Heart right ventricle (tissue), 16 donors: ENCODE data around the gene SOBP. TPM values are rescaled to one million over a fixed set of nuclear protein-coding genes. Genes with fewer than 3 reads are reported as not detected.

Source experiments
- ATAC-seq, 8 donors: fragments of 200-7000 bp; cut with Tn5 transposase; one replicate each; pipeline ENCODE4 v1.9.1; 2020; ENCODE audit warnings: mild to moderate bottlenecking in 8 of 8, moderate library complexity in 8 of 8, moderate number of reproducible peaks in 1 of 8
- DNase-seq, 2 donors: peaks; one replicate each; pipeline ENCODE4 v3.0.0-alpha.2; 2020
- H3K27ac ChIP-seq, 10 donors: fragments of 200-600 bp; sonication (generic) in 2 of 10; one replicate each; pipeline versions ENCODE4 v1.5.0 to v1.8.0; 2020 to 2022; ENCODE audit warnings: mild to moderate bottlenecking in 3 of 10
- H3K27me3 ChIP-seq, 7 donors: fragments of 200-600 bp; one replicate each; pipeline ENCODE4 v1.8.0; 2021 to 2022; ENCODE audit warnings: mild to moderate bottlenecking in 2 of 7
- H3K36me3 ChIP-seq, 9 donors: fragments of 200-600 bp; sonication (generic) in 1 of 9; one replicate each; pipeline versions ENCODE4 v1.5.0 to v1.8.0; 2020 to 2022; ENCODE audit warnings: mild to moderate bottlenecking in 2 of 9
- H3K4me1 ChIP-seq, 9 donors: fragments of 200-600 bp; sonication (generic) in 1 of 9; one replicate each; pipeline versions ENCODE4 v1.5.0 to v1.8.0; 2020 to 2022; ENCODE audit warnings: mild to moderate bottlenecking in 4 of 9
- H3K4me3 ChIP-seq, 10 donors: fragments of 200-600 bp; sonication (generic) in 2 of 10; one replicate each; pipeline versions ENCODE4 v1.5.0 to v1.8.0; 2020 to 2022; ENCODE audit warnings: mild to moderate bottlenecking in 7 of 10, moderate library complexity in 2 of 10
- H3K9me3 ChIP-seq, 11 donors: fragments of 200-600 bp in 10 of 11; sonication (generic) in 2 of 11; one replicate each; pipeline versions ENCODE4 v1.5.0 to v1.8.0; 2013 to 2022; ENCODE audit warnings: mild to moderate bottlenecking in 2 of 11, control low read depth in 1 of 11, moderate library complexity in 1 of 11
- CTCF ChIP-seq, 9 donors: fragments of 200-600 bp; sonication (generic) in 2 of 9; IDR thresholded peaks; one replicate each; pipeline versions ENCODE4 v1.5.0 to v1.8.0; 2021 to 2022; ENCODE audit warnings: antibody characterized with exemption in 9 of 9, mild to moderate bottlenecking in 5 of 9, moderate library complexity in 1 of 9
- WGBS, 2 donors: extraction: QIAGEN DNeasy Blood & Tissue Kit; methylation state at CpG; one replicate each; pipeline ENCODE4 v1.1.7; 2013; ENCODE audit warnings: inconsistent platforms in 1 of 2; 5-methylcytosine and 5-hydroxymethylcytosine counted together
- intact Hi-C, 10 donors: fragments of 100-400 bp; cut with DNase I; formaldehyde crosslinking; loops; one replicate each; pipeline versions ENCODE4 v1.11.1 to v1.14.2; 2022
- polyA plus RNA-seq, 2 donors: library from polyadenylated mRNA; stranded (reverse); fragments of 200-250 nt; gene quantifications; one replicate each; pipeline ENCODE4 v1.2.3, GENCODE V29; 2013
- total RNA-seq, 10 donors: library from RNA; stranded (reverse); fragmentation: NEBNext Ultra II Directional in 3 of 10; extraction: Animal tissue kit (Norgen Biotek cat#: 25700) in 3 of 10; gene quantifications; one replicate each; pipeline versions ENCODE4 v1.2.1 to v1.2.4, GENCODE V29; 2021 to 2023
- donor health status: Arrhythmogenic right ventricular cardiomyopathy.
- donor health status: ischemic (EF 13 %, LVEDD 7.1; RV severe dilation, severe dysfunction).
- donor health status: healthy with polysubstance abuse.
- donor health status: DM: no; HTN: yes; CAD: no.
- donor health status: DM: no; HTN: no; CAD: no.
- donor health status: ischemic (EF 25% LVEDD 6.9; RV normal size, moderate dysfunction).
- donor health status: ischemic (EF 25% LVEDD 5.7; RV mildly dilated, moderate dysfunction).
- donor health status: healthy.
- donor health status: DM: yes; HTN: yes; CAD: no.
- donor health status: Ischemic cardiomyopathy.
- donor health status: ischemic (EF 35%, LVEDD 5.7; RV mildly dilated, moderate dysfunction).
- donor health status: nonischemic (EF 11% LVEDD 7.7; RV severe dilation, severe dysfunction).
- donor health status: DM: yes; HTN: yes; CAD: no.
- donor health status: PGD.
- donor health status: ischemic (EF 29% LVEDD 5.4; RV normal size, mild dysfunction).
- donor health status: nonischemic (EF 23%, LVEDD 6.1; RV moderate dilation, normal function).

The SOBP gene
- total and polyA plus RNA-seq, 12 donors, result 5.2 to 25.3 (median 18.2) TPM

- DNase-seq (no peak), ATAC-seq (no peak)
- Histone ChIP-seq H3K4me1 (peaks cover 10 to 69% (median 51%) of the 10 kb centered on the region in 9 donors), H3K36me3 (no peaks in the 10 kb centered on the region), H3K27me3 (no peaks in the 10 kb centered on the region), H3K9me3 (no peaks in the 10 kb centered on the region), H3K4me3 (no peak overlapping the region), H3K27ac (no peak overlapping the region)
- TF ChIP-seq CTCF (IDR thresholded peaks at IDR 0.05), result no peak
- WGBS, 2 donors, result 84 to 87% methylated on average over 3 of the region's 3 CpGs
- intact Hi-C loops, result loop anchor here in 1 of 10 donors (10.0 kb wide), 1 partner anchor 108 kb away; the partner anchor contains the start of gene SOBP
Observed at GRCh38 chr6:107603006-107603370, 113.1 kb downstream of the SOBP start.

- DNase-seq, result no peak
- no peak for ATAC-seq
Observed at GRCh38 chr6:107604549-107604948, 114.6 kb downstream of the SOBP start.

GRCh38 chr6:107606407-107606806, 116.5 kb downstream of the SOBP start:
- DNase-seq, result no peak
- peak overlapping the region in 5 of 10 donors; percentile 18 to 45 (median 40) for H3K27ac ChIP-seq
- intact Hi-C loops, result loop anchor here in 2 of 10 donors (5.0 to 10.0 kb wide), 2 partner anchors 36 to 112 kb away; partner anchors contain the start of gene SOBP (in 1 of the 2)
- peaks cover 10 to 79% (median 51%) of the 10 kb centered on the region in 9 donors for H3K4me1 ChIP-seq
- no peaks in the 10 kb centered on the region for H3K36me3 ChIP-seq
- no peaks in the 10 kb centered on the region for H3K9me3 ChIP-seq
- no peak overlapping the region for H3K4me3 ChIP-seq
- peak in 2 of 8 donors; percentile 3 to 5 for ATAC-seq
- TF ChIP-seq CTCF (IDR thresholded peaks at IDR 0.05), result no peak
- 57 to 80% methylated on average over 4 of the region's 4 CpGs for WGBS, 2 donors
- no peaks in the 10 kb centered on the region for H3K27me3 ChIP-seq

More at GRCh38 chr6:107604549-107604948, 114.6 kb downstream of the SOBP start:
- H3K27me3 ChIP-seq, result no peaks in the 10 kb centered on the region
- H3K4me1 ChIP-seq, result peaks cover 10 to 80% (median 51%) of the 10 kb centered on the region in 9 donors
- no peak overlapping the region for H3K4me3 ChIP-seq
- WGBS, 2 donors, result 97 to 98% methylated on average over 9 of the region's 9 CpGs
- H3K36me3 ChIP-seq, result no peaks in the 10 kb centered on the region
- intact Hi-C loops, result loop anchor here in 1 of 10 donors (10.0 kb wide), 1 partner anchor 110 kb away; the partner anchor contains the start of gene SOBP
- H3K27ac ChIP-seq, result no peak overlapping the region
- TF ChIP-seq CTCF (IDR thresholded peaks at IDR 0.05), result no peak
- no peaks in the 10 kb centered on the region for H3K9me3 ChIP-seq

- H3K9me3 ChIP-seq, result no peaks in the 10 kb centered on the region
- H3K27ac ChIP-seq, result peak overlapping the region in 6 of 10 donors; percentile 18 to 45 (median 34)
- 40% methylated on average over 4 of the region's 4 CpGs for WGBS, 2 donors
- peak in 4 of 9 donors; percentile 17 to 42 (median 34) for TF ChIP-seq CTCF (IDR thresholded peaks at IDR 0.05)
- no peaks in the 10 kb centered on the region for H3K36me3 ChIP-seq
- intact Hi-C loops, result loop anchor here in 2 of 10 donors (5.0 to 10.0 kb wide), 2 partner anchors 35 to 112 kb away; partner anchors contain the start of gene SOBP (in 1 of the 2)
- H3K4me3 ChIP-seq, result no peak overlapping the region
- no peaks in the 10 kb centered on the region for H3K27me3 ChIP-seq
- peak; percentile 38 to 65 for DNase-seq
- H3K4me1 ChIP-seq, result peaks cover 10 to 79% (median 51%) of the 10 kb centered on the region in 9 donors
- ATAC-seq, result peak in 7 of 8 donors; percentile 46 to 80 (median 65)
Observed at GRCh38 chr6:107607116-107607515, 117.2 kb downstream of the SOBP start.
